ENCODE measurements around the gene ESR2.
"Not testable (repeated sequence)": the region's sequence is repeated elsewhere in the genome, so short reads cannot be mapped to it uniquely, and the experiment has no call there.

- TF ChIP-seq, protein P1, sequence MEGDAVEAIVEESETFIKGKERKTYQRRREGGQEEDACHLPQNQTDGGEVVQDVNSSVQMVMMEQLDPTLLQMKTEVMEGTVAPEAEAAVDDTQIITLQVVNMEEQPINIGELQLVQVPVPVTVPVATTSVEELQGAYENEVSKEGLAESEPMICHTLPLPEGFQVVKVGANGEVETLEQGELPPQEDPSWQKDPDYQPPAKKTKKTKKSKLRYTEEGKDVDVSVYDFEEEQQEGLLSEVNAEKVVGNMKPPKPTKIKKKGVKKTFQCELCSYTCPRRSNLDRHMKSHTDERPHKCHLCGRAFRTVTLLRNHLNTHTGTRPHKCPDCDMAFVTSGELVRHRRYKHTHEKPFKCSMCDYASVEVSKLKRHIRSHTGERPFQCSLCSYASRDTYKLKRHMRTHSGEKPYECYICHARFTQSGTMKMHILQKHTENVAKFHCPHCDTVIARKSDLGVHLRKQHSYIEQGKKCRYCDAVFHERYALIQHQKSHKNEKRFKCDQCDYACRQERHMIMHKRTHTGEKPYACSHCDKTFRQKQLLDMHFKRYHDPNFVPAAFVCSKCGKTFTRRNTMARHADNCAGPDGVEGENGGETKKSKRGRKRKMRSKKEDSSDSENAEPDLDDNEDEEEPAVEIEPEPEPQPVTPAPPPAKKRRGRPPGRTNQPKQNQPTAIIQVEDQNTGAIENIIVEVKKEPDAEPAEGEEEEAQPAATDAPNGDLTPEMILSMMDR (IDR thresholded peaks at IDR 0.05; ENCODE audit: low read depth, low read length, missing input control), result not testable (repeated sequence)
- TF ChIP-seq MAX, REST (IDR thresholded peaks at IDR 0.05): not testable (repeated sequence)
Observed at GRCh38 chr14:64118403-64118742, 175.8 kb downstream of the ESR2 start.

Data from liver (tissue), 2 donors.